Nephron progenitor cell (in vitro differentiated cells): Measurements from ENCODE around the gene DVL1.
"Not testable (repeated sequence)": the region's sequence is repeated elsewhere in the genome, so short reads cannot be mapped to it uniquely, and the experiment has no call there.

ENCODE experiments used
- DNase-seq: peaks from one replicate; pipeline ENCODE4 v3.0.0; 2021
- H3K27ac Mint-ChIP-seq: 2 replicates; pipeline ENCODE4 v1.8.0; 2021; ENCODE audit warnings: mild to moderate bottlenecking, moderate library complexity, mixed read lengths
- H3K27me3 Mint-ChIP-seq: 2 replicates; pipeline ENCODE4 v1.8.0; 2021; ENCODE audit warnings: mild to moderate bottlenecking, low read depth, mixed read lengths; ENCODE audit not compliant: poor library complexity
- H3K36me3 Mint-ChIP-seq: 2 replicates; pipeline ENCODE4 v1.8.0; 2021; ENCODE audit warnings: low read depth, mixed read lengths
- H3K4me1 Mint-ChIP-seq: 2 replicates; pipeline ENCODE4 v1.8.0; 2021; ENCODE audit warnings: mixed read lengths
- H3K4me3 Mint-ChIP-seq: 2 replicates; pipeline ENCODE4 v1.8.0; 2021; ENCODE audit warnings: mild to moderate bottlenecking, moderate library complexity, mixed read lengths
- H3K9me3 Mint-ChIP-seq: 2 replicates; pipeline ENCODE4 v1.8.0; 2021; ENCODE audit warnings: mild to moderate bottlenecking, moderate library complexity, mixed read lengths
- CTCF ChIP-seq: fragments of 200-600 bp; sonication (generic); IDR thresholded peaks from 2 replicates; pipeline ENCODE4 v1.5.0; 2021; ENCODE audit warnings: antibody characterized with exemption

DVL1 gene

GRCh38 chr1:1371746-1372711, 22.8 kb upstream of the DVL1 start:
- no peaks in the 10 kb centered on the region for H3K9me3 Mint-ChIP-seq
- peaks cover 20% of the 10 kb centered on the region for H3K4me1 Mint-ChIP-seq
- peak; percentile 93 for DNase-seq
- H3K27me3 Mint-ChIP-seq = no peaks in the 10 kb centered on the region
- peak overlapping the region; percentile 59 for H3K4me3 Mint-ChIP-seq
- H3K27ac Mint-ChIP-seq = no peak overlapping the region
- H3K36me3 Mint-ChIP-seq = no peaks in the 10 kb centered on the region
- TF ChIP-seq CTCF = peak; percentile 96

- no peak overlapping the region for H3K4me3 Mint-ChIP-seq
- no peak for DNase-seq
- TF ChIP-seq CTCF = no peak
- peaks cover 20% of the 10 kb centered on the region for H3K4me1 Mint-ChIP-seq
- H3K36me3 Mint-ChIP-seq = no peaks in the 10 kb centered on the region
- H3K27ac Mint-ChIP-seq = no peak overlapping the region
- no peaks in the 10 kb centered on the region for H3K27me3 Mint-ChIP-seq
- no peaks in the 10 kb centered on the region for H3K9me3 Mint-ChIP-seq
Measured at GRCh38 chr1:1371364-1371745, 22.1 kb upstream of the DVL1 start.

- Mint-ChIP-seq H3K36me3 (no peaks in the 10 kb centered on the region), H3K4me3 (no peak overlapping the region), H3K9me3 (no peaks in the 10 kb centered on the region), H3K27me3 (no peaks in the 10 kb centered on the region), H3K4me1 (peaks cover 20% of the 10 kb centered on the region), H3K27ac (no peak overlapping the region)
- no peak for DNase-seq
- TF ChIP-seq CTCF = no peak
Measured at GRCh38 chr1:1370771-1371300, 21.6 kb upstream of the DVL1 start.

GRCh38 chr1:1370094-1370493, 20.9 kb upstream of the DVL1 start:
- H3K27me3 Mint-ChIP-seq, H3K27ac Mint-ChIP-seq, H3K4me3 Mint-ChIP-seq, DNase-seq, H3K36me3 Mint-ChIP-seq, H3K9me3 Mint-ChIP-seq: not testable (repeated sequence)
- H3K4me1 Mint-ChIP-seq = peaks cover 15% of the 10 kb centered on the region

- H3K9me3 Mint-ChIP-seq = no peaks in the 10 kb centered on the region
- peaks cover 5% of the 10 kb centered on the region for H3K4me1 Mint-ChIP-seq
- peaks cover 4% of the 10 kb centered on the region for H3K27me3 Mint-ChIP-seq
- no peak for DNase-seq
- TF ChIP-seq CTCF = no peak
- H3K36me3 Mint-ChIP-seq = no peaks in the 10 kb centered on the region
- H3K4me3 Mint-ChIP-seq = no peak overlapping the region
- H3K27ac Mint-ChIP-seq = no peak overlapping the region
Measured at GRCh38 chr1:1367315-1367714, 18.1 kb upstream of the DVL1 start.

GRCh38 chr1:1366699-1367066, 17.5 kb upstream of the DVL1 start:
- no peaks in the 10 kb centered on the region for H3K9me3 Mint-ChIP-seq
- no peak for DNase-seq
- H3K36me3 Mint-ChIP-seq = no peaks in the 10 kb centered on the region
- peaks cover 4% of the 10 kb centered on the region for H3K27me3 Mint-ChIP-seq
- H3K4me3 Mint-ChIP-seq = no peak overlapping the region
- H3K27ac Mint-ChIP-seq = no peak overlapping the region
- H3K4me1 Mint-ChIP-seq = peaks cover 7% of the 10 kb centered on the region
- TF ChIP-seq CTCF = no peak
